ENCODE results near the gene ST3GAL3.

DNA sequence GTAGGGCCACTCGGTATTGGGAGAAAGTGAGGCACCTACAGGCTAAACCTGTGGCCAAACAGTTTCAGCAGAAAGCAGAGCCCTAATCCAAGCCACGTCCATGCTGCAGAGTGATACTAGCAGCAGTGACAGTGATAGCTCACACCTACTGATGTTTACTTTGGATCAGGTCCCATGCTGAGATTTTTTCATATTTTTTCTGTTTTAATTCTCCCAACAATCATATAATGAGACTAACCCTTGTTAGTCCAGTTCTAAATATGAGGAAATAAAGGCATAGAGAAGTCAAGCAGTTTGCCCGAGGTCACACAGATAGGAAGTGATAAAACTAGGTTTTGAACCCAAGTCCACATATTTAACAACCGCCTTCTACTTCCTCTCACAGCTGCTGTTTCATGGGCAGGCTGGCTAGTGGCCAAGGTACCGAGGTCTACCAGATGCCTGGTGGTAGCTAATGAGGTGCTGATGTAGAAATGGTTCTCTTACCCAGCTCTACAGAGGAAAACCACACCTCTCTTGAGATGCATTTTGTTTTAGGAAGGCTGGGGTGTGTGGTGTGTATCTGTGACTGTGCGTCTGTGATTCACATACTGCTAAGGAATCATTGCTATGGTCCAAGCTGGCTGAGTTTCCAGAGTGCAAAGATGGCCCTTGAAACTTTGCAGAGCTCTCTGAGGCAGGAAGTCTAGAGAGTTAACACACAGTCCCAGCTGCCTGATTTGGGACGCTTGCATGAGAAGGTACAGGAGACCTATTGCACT, 146.0 kb downstream of the ST3GAL3 start:
- TF ChIP-seq CTCF (IDR thresholded peaks at IDR 0.05) (no peak), POLR2AphosphoS5 (IDR thresholded peaks at IDR 0.05) (no peak)

All from breast epithelium (tissue), 3 donors.